ENCODE measurements around the gene MNS1. TPM values are rescaled to one million over a fixed set of nuclear protein-coding genes. Genes with fewer than 3 reads are reported as not detected.
"Not testable (repeated sequence)": the region's sequence is repeated elsewhere in the genome, so short reads cannot be mapped to it uniquely, and the experiment has no call there.

The MNS1 gene
- total RNA-seq, 1 donor from 2014 or later: 0.84 TPM

- Histone ChIP-seq H3K27me3 (ENCODE audit: control insufficient read depth, insufficient read depth, low read length) (no peaks in the 10 kb centered on the region), H3K36me3 (ENCODE audit: control insufficient read depth, insufficient read depth, low read length) (no peaks in the 10 kb centered on the region), H3K4me3 (ENCODE audit: low read depth, low read length) (no peak overlapping the region)
- no peak for DNase-seq (ENCODE audit: low read depth)
- TF ChIP-seq, protein P1, sequence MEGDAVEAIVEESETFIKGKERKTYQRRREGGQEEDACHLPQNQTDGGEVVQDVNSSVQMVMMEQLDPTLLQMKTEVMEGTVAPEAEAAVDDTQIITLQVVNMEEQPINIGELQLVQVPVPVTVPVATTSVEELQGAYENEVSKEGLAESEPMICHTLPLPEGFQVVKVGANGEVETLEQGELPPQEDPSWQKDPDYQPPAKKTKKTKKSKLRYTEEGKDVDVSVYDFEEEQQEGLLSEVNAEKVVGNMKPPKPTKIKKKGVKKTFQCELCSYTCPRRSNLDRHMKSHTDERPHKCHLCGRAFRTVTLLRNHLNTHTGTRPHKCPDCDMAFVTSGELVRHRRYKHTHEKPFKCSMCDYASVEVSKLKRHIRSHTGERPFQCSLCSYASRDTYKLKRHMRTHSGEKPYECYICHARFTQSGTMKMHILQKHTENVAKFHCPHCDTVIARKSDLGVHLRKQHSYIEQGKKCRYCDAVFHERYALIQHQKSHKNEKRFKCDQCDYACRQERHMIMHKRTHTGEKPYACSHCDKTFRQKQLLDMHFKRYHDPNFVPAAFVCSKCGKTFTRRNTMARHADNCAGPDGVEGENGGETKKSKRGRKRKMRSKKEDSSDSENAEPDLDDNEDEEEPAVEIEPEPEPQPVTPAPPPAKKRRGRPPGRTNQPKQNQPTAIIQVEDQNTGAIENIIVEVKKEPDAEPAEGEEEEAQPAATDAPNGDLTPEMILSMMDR (IDR thresholded peaks at IDR 0.05; ENCODE audit: insufficient read depth, low read length, poor library complexity, severe bottlenecking): no peak
Measured at GRCh38 chr15:56442354-56442753, 22.6 kb downstream of the MNS1 start.

DNA sequence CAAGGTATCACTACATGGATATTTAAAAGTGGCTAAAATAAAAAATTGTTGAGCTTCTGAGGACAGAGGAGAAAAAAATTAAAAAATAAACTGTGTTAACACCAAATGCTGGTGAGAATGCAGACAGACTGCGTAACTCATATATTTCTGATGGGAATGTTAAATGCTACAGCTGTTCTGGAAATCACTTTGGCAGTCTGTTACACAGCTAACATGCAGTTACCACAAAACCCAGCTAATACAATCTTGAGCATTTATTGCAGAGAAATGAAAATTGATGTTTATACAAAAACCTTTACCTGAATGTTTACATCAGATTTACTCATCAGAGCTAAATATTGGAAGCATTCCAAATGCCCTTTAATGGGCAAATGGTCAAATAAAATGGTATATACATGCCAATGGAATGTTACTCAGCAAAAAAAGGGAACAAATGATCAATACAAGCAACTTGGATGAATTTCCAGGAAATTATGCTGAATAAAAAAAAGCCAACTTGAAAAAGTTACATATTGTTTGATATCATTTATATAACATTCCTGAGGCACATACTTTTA, 24.6 kb downstream of the MNS1 start:
- no peaks in the 10 kb centered on the region for H3K27me3 ChIP-seq (ENCODE audit: control insufficient read depth, insufficient read depth, low read length)
- TF ChIP-seq, protein P1 (IDR thresholded peaks at IDR 0.05; ENCODE audit: insufficient read depth, low read length, poor library complexity, severe bottlenecking): no peak
- no peak for DNase-seq (ENCODE audit: low read depth)
- H3K4me3 ChIP-seq (ENCODE audit: low read depth, low read length): no peak overlapping the region
- no peaks in the 10 kb centered on the region for H3K36me3 ChIP-seq (ENCODE audit: control insufficient read depth, insufficient read depth, low read length)

DNA sequence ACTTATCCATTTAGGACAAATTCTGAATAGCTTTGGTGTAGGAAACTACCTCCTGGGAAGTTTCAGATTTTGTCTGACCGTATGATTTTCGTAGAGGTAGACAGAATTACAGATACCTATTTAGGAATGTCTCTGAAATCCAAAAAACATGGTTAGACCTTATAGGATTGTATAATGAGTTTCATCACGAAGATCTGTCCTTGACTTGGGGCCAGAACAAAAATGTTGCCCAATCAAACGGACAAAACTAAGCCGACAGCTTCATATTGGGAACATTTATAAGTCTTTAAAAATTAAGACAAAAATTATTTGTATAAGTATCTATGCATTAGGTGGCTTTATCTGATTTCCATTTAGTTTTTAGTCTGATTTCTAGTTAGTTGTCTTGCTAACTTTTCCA, 32.6 kb downstream of the MNS1 start:
- no peak overlapping the region for H3K4me3 ChIP-seq (ENCODE audit: low read depth, low read length)
- H3K27me3 ChIP-seq (ENCODE audit: control insufficient read depth, insufficient read depth, low read length): no peaks in the 10 kb centered on the region
- no peak for DNase-seq (ENCODE audit: low read depth)
- H3K36me3 ChIP-seq (ENCODE audit: control insufficient read depth, insufficient read depth, low read length): no peaks in the 10 kb centered on the region
- TF ChIP-seq, protein P1 (IDR thresholded peaks at IDR 0.05; ENCODE audit: insufficient read depth, low read length, poor library complexity, severe bottlenecking): no peak

DNA sequence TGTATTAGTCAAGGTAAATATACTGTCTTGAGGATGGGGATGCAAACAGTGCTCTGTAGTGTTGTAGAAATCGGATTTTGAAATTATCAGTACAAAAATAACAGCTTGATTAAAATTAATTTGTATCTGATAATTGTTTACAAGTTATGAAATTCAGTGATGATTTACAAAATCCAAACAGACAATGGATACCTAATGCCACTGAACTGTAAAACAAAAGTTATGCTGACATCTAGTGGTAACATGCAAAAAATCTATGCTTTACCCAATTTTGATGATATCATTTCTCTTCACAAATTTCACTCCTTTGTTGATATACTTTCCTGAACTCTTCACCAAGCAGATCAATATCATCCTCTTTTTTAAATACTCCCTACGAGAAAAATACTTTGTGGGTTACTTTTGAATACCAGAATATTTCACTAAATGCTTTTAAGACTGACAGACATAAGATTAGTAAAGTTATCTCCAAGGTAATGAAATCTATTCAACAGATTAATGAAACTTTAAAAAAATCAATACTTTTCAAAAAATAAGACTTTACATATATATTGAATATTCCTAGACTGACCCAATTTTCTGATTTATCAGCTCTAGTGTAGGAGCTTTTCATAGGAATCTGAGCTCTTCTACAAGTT, 36.0 kb downstream of the MNS1 start:
- no peaks in the 10 kb centered on the region for H3K36me3 ChIP-seq (ENCODE audit: control insufficient read depth, insufficient read depth, low read length)
- H3K27me3 ChIP-seq (ENCODE audit: control insufficient read depth, insufficient read depth, low read length): no peaks in the 10 kb centered on the region
- H3K4me3 ChIP-seq (ENCODE audit: low read depth, low read length): no peak overlapping the region
- TF ChIP-seq, protein P1 (IDR thresholded peaks at IDR 0.05; ENCODE audit: insufficient read depth, low read length, poor library complexity, severe bottlenecking): peak; percentile 40
- DNase-seq (ENCODE audit: low read depth): peak; percentile 0

- Histone ChIP-seq H3K36me3 (ENCODE audit: control insufficient read depth, insufficient read depth, low read length) (no peaks in the 10 kb centered on the region), H3K4me3 (ENCODE audit: low read depth, low read length) (no peak overlapping the region), H3K27me3 (ENCODE audit: control insufficient read depth, insufficient read depth, low read length) (no peaks in the 10 kb centered on the region)
- no peak for DNase-seq (ENCODE audit: low read depth)
- TF ChIP-seq, protein P1 (IDR thresholded peaks at IDR 0.05; ENCODE audit: insufficient read depth, low read length, poor library complexity, severe bottlenecking): no peak
Measured at GRCh38 chr15:56425976-56426375, 39.0 kb downstream of the MNS1 start.

DNA sequence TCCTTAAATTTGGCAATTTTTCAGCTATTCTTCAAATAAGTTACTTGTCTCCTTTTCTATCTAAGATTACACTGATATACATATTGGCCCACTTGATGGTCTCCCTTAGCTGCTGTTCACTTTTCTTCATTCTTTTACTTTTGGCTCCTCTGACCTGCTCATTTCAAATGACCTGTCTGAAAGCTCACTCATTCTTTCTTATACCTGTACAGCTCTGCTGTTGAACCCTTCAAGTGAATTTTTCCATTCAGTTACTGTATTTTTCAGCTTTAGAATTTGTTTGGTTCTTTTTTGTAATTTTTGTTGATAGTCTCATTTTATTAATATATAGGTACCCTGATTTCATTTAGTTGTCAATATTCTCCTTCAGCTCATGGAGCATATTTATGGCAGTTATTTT, 39.7 kb downstream of the MNS1 start:
- DNase-seq (ENCODE audit: low read depth): no peak
- no peaks in the 10 kb centered on the region for H3K27me3 ChIP-seq (ENCODE audit: control insufficient read depth, insufficient read depth, low read length)
- no peaks in the 10 kb centered on the region for H3K36me3 ChIP-seq (ENCODE audit: control insufficient read depth, insufficient read depth, low read length)
- H3K4me3 ChIP-seq (ENCODE audit: low read depth, low read length): no peak overlapping the region
- TF ChIP-seq, protein P1 (IDR thresholded peaks at IDR 0.05; ENCODE audit: insufficient read depth, low read length, poor library complexity, severe bottlenecking): no peak

DNA sequence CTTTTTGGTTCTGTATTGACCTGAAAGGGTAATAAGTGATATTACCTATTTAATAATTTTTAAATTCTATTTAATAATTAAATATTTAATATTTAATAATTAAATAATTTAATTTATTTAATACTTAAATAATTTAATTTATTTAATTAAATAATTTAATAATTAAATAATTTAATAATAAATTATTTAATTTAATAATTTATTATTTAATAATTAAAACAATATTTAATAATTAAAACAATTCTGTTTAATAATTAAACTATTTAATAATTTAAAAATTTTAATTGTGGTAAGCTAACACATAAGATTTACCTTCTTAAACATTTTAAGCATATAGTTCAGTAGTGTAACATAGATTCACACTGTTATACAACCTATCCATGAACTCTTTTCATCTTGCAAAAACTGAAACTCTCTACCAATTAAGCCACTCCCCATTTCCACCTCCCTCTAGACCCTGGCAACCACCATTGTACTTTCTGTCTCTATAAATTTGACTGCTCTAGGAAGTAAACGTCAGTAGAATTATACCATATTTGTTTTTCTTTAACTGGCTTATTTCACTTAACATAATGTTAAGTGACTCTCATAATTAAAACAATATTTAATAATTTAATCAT, 51.7 kb downstream of the MNS1 start:
- H3K36me3 ChIP-seq (ENCODE audit: control insufficient read depth, insufficient read depth, low read length); H3K27me3 ChIP-seq (ENCODE audit: control insufficient read depth, insufficient read depth, low read length); DNase-seq (ENCODE audit: low read depth); H3K4me3 ChIP-seq (ENCODE audit: low read depth, low read length): not testable (repeated sequence)

All from kidney epithelial cell (primary cell).